K562 (cell line): ENCODE results near the gene RAB26. TPM values are rescaled to one million over a fixed set of nuclear protein-coding genes. Genes with fewer than 3 reads are reported as not detected.
A peak's percentile ranks its signal among the peaks of the same experiment; 100 is the strongest.

Source experiments
- CGGBP1 ChIP-seq: fragments of 250-450 bp; sonication (Bioruptor Pico); IDR thresholded peaks from 2 replicates; pipeline ENCODE4 v1.9.0; 2021; ENCODE audit warnings: mild to moderate bottlenecking
- DPF2 ChIP-seq: fragments of 450-650 bp; IDR thresholded peaks from 2 replicates; pipeline ENCODE4 v1.6.1; 2016
- ELF4 ChIP-seq: fragments of 450-650 bp; formaldehyde crosslinking; IDR thresholded peaks from 2 replicates; pipeline ENCODE4 v1.4.0; 2022; ENCODE audit warnings: missing genetic modification characterization
- ESRRA ChIP-seq: fragments of 450-650 bp; IDR thresholded peaks from 2 replicates; pipeline ENCODE4 v1.6.1; 2014; ENCODE audit warnings: low read depth, mild to moderate bottlenecking, moderate library complexity, borderline replicate concordance
- FOXJ3 ChIP-seq: sonication (generic); formaldehyde crosslinking; IDR thresholded peaks from 2 replicates; pipeline ENCODE4 v1.4.0; 2020; ENCODE audit warnings: mild to moderate bottlenecking, missing genetic modification reagents
- FOXK2 ChIP-seq, 2 experiments: fragments of 450-650 bp; IDR thresholded peaks in 1 of 2; conservative IDR thresholded peaks in 1 of 2; 2 replicates each; pipeline ENCODE4 v1.6.1; 2016; ENCODE audit warnings: low read depth in 2 of 2, mild to moderate bottlenecking in 1 of 2
- HNRNPH1 ChIP-seq: fragments of 200-400 bp; formaldehyde crosslinking; optimal IDR thresholded peaks from 2 replicates; pipeline ENCODE3; 2017; ENCODE audit warnings: low read depth, mild to moderate bottlenecking, low read length, moderate library complexity
- MYC ChIP-seq, 2 experiments: fragments of 250-450 bp in 1 of 2; sonication (Bioruptor Pico) in 1 of 2; IDR thresholded peaks; 2 replicates each; pipeline versions ENCODE4 v1.5.1 to v1.6.1; 2012 to 2021; ENCODE audit warnings: low read depth in 2 of 2, borderline replicate concordance in 1 of 2, improper control_type of control experiment in 1 of 2, low read length in 1 of 2, mild to moderate bottlenecking in 1 of 2, moderate library complexity in 1 of 2
- NBN ChIP-seq: fragments of 450-650 bp; IDR thresholded peaks from 2 replicates; pipeline ENCODE4 v1.6.1; 2016; ENCODE audit warnings: low read depth, mild to moderate bottlenecking
- NR4A1 ChIP-seq, 2 experiments: fragments of 250-450 bp in 1 of 2; fragments of 450-650 bp in 1 of 2; sonication (Bioruptor Pico) in 1 of 2; IDR thresholded peaks; 2 replicates each; pipeline versions ENCODE4 v1.4.0 to v1.6.1; 2016 to 2020; ENCODE audit warnings: mild to moderate bottlenecking in 2 of 2, missing compliant biosample characterization in 1 of 2, missing genetic modification characterization in 1 of 2, moderate library complexity in 1 of 2
- RBM14 ChIP-seq: fragments of 200-400 bp; formaldehyde crosslinking; IDR thresholded peaks from 2 replicates; pipeline ENCODE4 v1.6.1; 2018; ENCODE audit warnings: low read depth, mild to moderate bottlenecking, low read length, moderate library complexity, borderline replicate concordance; ENCODE audit not compliant: insufficient read depth
- RBM25 ChIP-seq: fragments of 200-400 bp; formaldehyde crosslinking; IDR thresholded peaks from 2 replicates; pipeline ENCODE4 v1.6.1; 2018; ENCODE audit warnings: low read length, low read depth, moderate library complexity; ENCODE audit not compliant: severe bottlenecking
- SAFB2 ChIP-seq: fragments of 200-400 bp; formaldehyde crosslinking; IDR thresholded peaks from 2 replicates; pipeline ENCODE4 v1.6.1; 2018; ENCODE audit warnings: borderline replicate concordance, low read length, low read depth, moderate library complexity; ENCODE audit not compliant: severe bottlenecking
- SLC30A9 ChIP-seq: fragments of 250-450 bp; sonication (Bioruptor Pico); IDR thresholded peaks from 2 replicates; pipeline ENCODE4 v1.8.0; 2022; ENCODE audit warnings: mild to moderate bottlenecking, moderate library complexity
- STAG1 ChIP-seq: sonication (generic); formaldehyde crosslinking; IDR thresholded peaks from 2 replicates; pipeline ENCODE4 v1.5.0; 2020; ENCODE audit warnings: missing genetic modification reagents, borderline replicate concordance
- TCF3 ChIP-seq: sonication (generic); formaldehyde crosslinking; IDR thresholded peaks from 2 replicates; pipeline ENCODE4 v1.4.0; 2020; ENCODE audit warnings: mild to moderate bottlenecking, missing genetic modification reagents
- TCF7L2 ChIP-seq: fragments of 150-350 bp; IDR thresholded peaks from 2 replicates; pipeline ENCODE4 v1.6.1; 2016; ENCODE audit warnings: low read depth, mild to moderate bottlenecking, low read length, moderate library complexity
- TRIM28 ChIP-seq: fragments of 450-650 bp; IDR thresholded peaks from 2 replicates; pipeline ENCODE4 v1.6.1; 2017
- ZC3H4 ChIP-seq: sonication (generic); formaldehyde crosslinking; IDR thresholded peaks from 2 replicates; pipeline ENCODE4 v1.9.0; 2021; ENCODE audit warnings: missing genetic modification reagents, borderline replicate concordance
- ZNF324 ChIP-seq: fragments of 250-450 bp; sonication (Bioruptor Pico); IDR thresholded peaks from 2 replicates; pipeline ENCODE4 v1.4.0; 2020; ENCODE audit warnings: mild to moderate bottlenecking
- ZNF699 ChIP-seq: fragments of 250-450 bp; sonication (Bioruptor Pico); IDR thresholded peaks from 2 replicates; pipeline ENCODE4 v1.8.0; 2021; ENCODE audit warnings: mild to moderate bottlenecking, moderate library complexity; ENCODE audit not compliant: insufficient replicate concordance
- ZNF717 ChIP-seq: fragments of 250-450 bp; sonication (Bioruptor Pico); IDR thresholded peaks from 2 replicates; pipeline ENCODE4 v1.5.0; 2021
- ZNF76 ChIP-seq: fragments of 250-450 bp; sonication (Bioruptor Pico); IDR thresholded peaks from 2 replicates; pipeline ENCODE4 v1.4.0; 2020; ENCODE audit warnings: mild to moderate bottlenecking, moderate library complexity, borderline replicate concordance
- ZNF77 ChIP-seq: fragments of 250-450 bp; sonication (Bioruptor Pico); IDR thresholded peaks from 2 replicates; pipeline ENCODE4 v1.5.0; 2020
- polyA plus RNA-seq, 8 experiments: library from polyadenylated mRNA; depleted of rRNA in 4 of 8; stranded (reverse) in 5 of 8; unstranded in 3 of 8; fragments of >200 nt; fragmentation: Nextera tagmentation in 2 of 8; fragmentation: Illumina TruSeq in 1 of 8; extraction: Ambion mirVana in 2 of 8; extraction: Trizol in 1 of 8; gene quantifications; 2 replicates each; pipeline versions ENCODE4 v1.2.1 to v1.2.3, GENCODE V29; 2011 to 2014; ENCODE audit warnings: inconsistent platforms in 1 of 8, missing spikeins in 1 of 8
- total RNA-seq, 7 experiments: library from RNA; depleted of rRNA in 6 of 7; stranded (reverse); fragments of >200 nt in 6 of 7; fragmentation: Illumina TruSeq in 2 of 7; extraction: Trizol in 2 of 7; gene quantifications; 2 replicates each; pipeline versions ENCODE4 v1.2.1 to v1.2.3, GENCODE V29; 2011 to 2021; ENCODE audit warnings: low replicate concordance in 1 of 7
- TF ChIP-seq, protein P1 (sequence below): fragments of 450-650 bp; IDR thresholded peaks from 2 replicates; pipeline ENCODE4 v1.6.1; 2017; ENCODE audit warnings: antibody characterized with exemption, mild to moderate bottlenecking

RAB26 gene
- total and polyA plus RNA-seq, 9 of the 15 experiments (the other 6 are each of a cell fraction or from before 2014, with no cell fraction given): 0.25 to 6.1 (median 2.1) TPM

- TF ChIP-seq RBM14: no peak; the same call in 1 of the 2 replicates
- TF ChIP-seq ZNF717: no peak
- TF ChIP-seq DPF2: no peak; the same call in 1 of the 2 replicates
- TF ChIP-seq TRIM28: no peak
- no peak for TF ChIP-seq SAFB2
- TF ChIP-seq SLC30A9: no peak
- TF ChIP-seq NBN: no peak
- TF ChIP-seq, protein P1, sequence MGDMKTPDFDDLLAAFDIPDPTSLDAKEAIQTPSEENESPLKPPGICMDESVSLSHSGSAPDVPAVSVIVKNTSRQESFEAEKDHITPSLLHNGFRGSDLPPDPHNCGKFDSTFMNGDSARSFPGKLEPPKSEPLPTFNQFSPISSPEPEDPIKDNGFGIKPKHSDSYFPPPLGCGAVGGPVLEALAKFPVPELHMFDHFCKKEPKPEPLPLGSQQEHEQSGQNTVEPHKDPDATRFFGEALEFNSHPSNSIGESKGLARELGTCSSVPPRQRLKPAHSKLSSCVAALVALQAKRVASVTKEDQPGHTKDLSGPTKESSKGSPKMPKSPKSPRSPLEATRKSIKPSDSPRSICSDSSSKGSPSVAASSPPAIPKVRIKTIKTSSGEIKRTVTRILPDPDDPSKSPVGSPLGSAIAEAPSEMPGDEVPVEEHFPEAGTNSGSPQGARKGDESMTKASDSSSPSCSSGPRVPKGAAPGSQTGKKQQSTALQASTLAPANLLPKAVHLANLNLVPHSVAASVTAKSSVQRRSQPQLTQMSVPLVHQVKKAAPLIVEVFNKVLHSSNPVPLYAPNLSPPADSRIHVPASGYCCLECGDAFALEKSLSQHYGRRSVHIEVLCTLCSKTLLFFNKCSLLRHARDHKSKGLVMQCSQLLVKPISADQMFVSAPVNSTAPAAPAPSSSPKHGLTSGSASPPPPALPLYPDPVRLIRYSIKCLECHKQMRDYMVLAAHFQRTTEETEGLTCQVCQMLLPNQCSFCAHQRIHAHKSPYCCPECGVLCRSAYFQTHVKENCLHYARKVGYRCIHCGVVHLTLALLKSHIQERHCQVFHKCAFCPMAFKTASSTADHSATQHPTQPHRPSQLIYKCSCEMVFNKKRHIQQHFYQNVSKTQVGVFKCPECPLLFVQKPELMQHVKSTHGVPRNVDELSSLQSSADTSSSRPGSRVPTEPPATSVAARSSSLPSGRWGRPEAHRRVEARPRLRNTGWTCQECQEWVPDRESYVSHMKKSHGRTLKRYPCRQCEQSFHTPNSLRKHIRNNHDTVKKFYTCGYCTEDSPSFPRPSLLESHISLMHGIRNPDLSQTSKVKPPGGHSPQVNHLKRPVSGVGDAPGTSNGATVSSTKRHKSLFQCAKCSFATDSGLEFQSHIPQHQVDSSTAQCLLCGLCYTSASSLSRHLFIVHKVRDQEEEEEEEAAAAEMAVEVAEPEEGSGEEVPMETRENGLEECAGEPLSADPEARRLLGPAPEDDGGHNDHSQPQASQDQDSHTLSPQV: no peak; the same call in 1 of the 2 replicates
- TF ChIP-seq ZNF77 (CRISPR knock-in tag): peak; percentile 49; the same call in 1 of the 2 replicates
- TF ChIP-seq ZC3H4: peak; percentile 79; the same call in 1 of the 2 replicates
- TF ChIP-seq ELF4 (CRISPR knock-in tag): no peak
- TF ChIP-seq ZNF324 (CRISPR knock-in tag): no peak
- peak; percentile 70; the same call in 1 of the 2 replicates for TF ChIP-seq MYC (IDR thresholded peaks at IDR 0.05; ENCODE audit: low read depth, low read length)
- TF ChIP-seq MYC (CRISPR knock-in tag; IDR thresholded peaks at IDR 0.05; ENCODE audit: borderline replicate concordance, low read depth): no peak
- TF ChIP-seq ZNF699 (CRISPR knock-in tag): no peak
- TF ChIP-seq FOXJ3: no peak
- no peak for TF ChIP-seq RBM25
- TF ChIP-seq TCF7L2: no peak
- TF ChIP-seq ESRRA: peak; percentile 77
- no peak for TF ChIP-seq STAG1 (CRISPR knock-in tag)
- TF ChIP-seq CGGBP1: no peak
- no peak for TF ChIP-seq TCF3 (CRISPR knock-in tag)
- no peak for TF ChIP-seq HNRNPH1
- TF ChIP-seq NR4A1 (CRISPR knock-in tag; IDR thresholded peaks at IDR 0.05): no peak
- 0 out of 2 replicates have a peak, but pooled peaks have one; percentile 19 for TF ChIP-seq NR4A1 (tag; IDR thresholded peaks at IDR 0.05)
- TF ChIP-seq ZNF76 (CRISPR knock-in tag): no peak
- TF ChIP-seq FOXK2 (conservative IDR thresholded peaks at IDR 0.05 in 1 of 2, IDR thresholded peaks at IDR 0.05 in 1 of 2; ENCODE audit: low read depth in 2 of 2): no peak
Measured at GRCh38 chr16:2152695-2153506, 4.5 kb downstream of the RAB26 start (continued).
